WTC11 (cell line): Measurements from ENCODE around the gene UBE2J1. TPM values are rescaled to one million over a fixed set of nuclear protein-coding genes. Genes with fewer than 3 reads are reported as not detected.

ENCODE experiments used
- ATAC-seq: fragments of 200-7000 bp; cut with Tn5 transposase; 2 replicates; pipeline ENCODE4 v1.10.0; 2021; ENCODE audit warnings: mild to moderate bottlenecking, moderate library complexity
- CTCF ChIA-PET: fragments of 300-600 bp; sonication (Branson Sonifier 250); formaldehyde crosslinking; loops from one replicate; lab custom pipeline; 2021; ENCODE audit warnings: antibody characterized with exemption; lab: Charles Lee
- POLR2A ChIA-PET: fragments of 350-600 bp; sonication (Branson Sonifier 250); formaldehyde crosslinking; loops from one replicate; lab custom pipeline; 2021; ENCODE audit warnings: antibody characterized with exemption; lab: Charles Lee
- DNase-seq: peaks from one replicate; pipeline ENCODE4 v3.0.0; 2021; ENCODE audit warnings: low spot score
- H3K27ac Mint-ChIP-seq: 2 replicates; pipeline ENCODE4 v1.8.0; 2021; ENCODE audit warnings: mixed read lengths
- H3K27me3 Mint-ChIP-seq: 2 replicates; pipeline ENCODE4 v1.8.0; 2021; ENCODE audit warnings: low read depth, mild to moderate bottlenecking, moderate library complexity, mixed read lengths
- H3K36me3 Mint-ChIP-seq: 2 replicates; pipeline ENCODE4 v1.8.0; 2021; ENCODE audit warnings: mixed read lengths
- H3K4me1 Mint-ChIP-seq: 2 replicates; pipeline ENCODE4 v1.8.0; 2022; ENCODE audit warnings: mixed read lengths
- H3K4me3 Mint-ChIP-seq: 2 replicates; pipeline ENCODE4 v1.8.0; 2021; ENCODE audit warnings: mild to moderate bottlenecking, moderate library complexity, mixed read lengths
- H3K9me3 Mint-ChIP-seq: 2 replicates; pipeline ENCODE4 v1.8.0; 2021; ENCODE audit warnings: mixed read lengths
- AFF4 ChIP-seq: sonication (generic); formaldehyde crosslinking; IDR thresholded peaks from 2 replicates; pipeline ENCODE4 v1.8.1; 2023; ENCODE audit warnings: mild to moderate bottlenecking, missing genetic modification reagents, borderline replicate concordance
- ATF3 ChIP-seq: sonication (generic); formaldehyde crosslinking; conservative IDR thresholded peaks from 2 replicates; pipeline ENCODE4 v1.8.1; 2022; ENCODE audit warnings: mild to moderate bottlenecking, missing genetic modification reagents
- CDX4 ChIP-seq: fragments of 250-450 bp; sonication (Bioruptor Pico); IDR thresholded peaks from 2 replicates; pipeline ENCODE4 v1.9.0; 2021; ENCODE audit warnings: moderate library complexity, mild to moderate bottlenecking, inconsistent platforms, borderline replicate concordance
- CREM ChIP-seq: sonication (generic); formaldehyde crosslinking; IDR thresholded peaks from 2 replicates; pipeline ENCODE4 v1.8.1; 2022; ENCODE audit warnings: mild to moderate bottlenecking, missing genetic modification reagents, moderate library complexity
- E2F4 ChIP-seq: sonication (generic); formaldehyde crosslinking; IDR thresholded peaks from 2 replicates; pipeline ENCODE4 v1.8.1; 2022; ENCODE audit warnings: low read depth, mild to moderate bottlenecking, moderate library complexity, missing genetic modification reagents, borderline replicate concordance
- NFATC4 ChIP-seq: fragments of 250-450 bp; sonication (Bioruptor Pico); IDR thresholded peaks from 2 replicates; pipeline ENCODE4 v1.9.0; 2021; ENCODE audit warnings: mild to moderate bottlenecking
- NR2C2 ChIP-seq: sonication (generic); formaldehyde crosslinking; IDR thresholded peaks from 2 replicates; pipeline ENCODE4 v1.8.0; 2022; ENCODE audit warnings: mild to moderate bottlenecking, missing genetic modification reagents
- NR3C1 ChIP-seq: sonication (generic); formaldehyde crosslinking; conservative IDR thresholded peaks from 2 replicates; pipeline ENCODE4 v1.8.1; 2023; ENCODE audit warnings: low read depth, mild to moderate bottlenecking, missing genetic modification reagents
- SP1 ChIP-seq: sonication (generic); formaldehyde crosslinking; conservative IDR thresholded peaks from 2 replicates; pipeline ENCODE4 v1.8.1; 2022; ENCODE audit warnings: missing genetic modification reagents
- TEAD4 ChIP-seq: sonication (generic); formaldehyde crosslinking; IDR thresholded peaks from 2 replicates; pipeline ENCODE4 v1.8.0; 2022; ENCODE audit warnings: mild to moderate bottlenecking, missing genetic modification reagents
- USF2 ChIP-seq: sonication (generic); formaldehyde crosslinking; IDR thresholded peaks from 2 replicates; pipeline ENCODE4 v1.8.1; 2023; ENCODE audit warnings: mild to moderate bottlenecking, missing genetic modification reagents, moderate library complexity
- ZNF219 ChIP-seq: sonication (generic); formaldehyde crosslinking; IDR thresholded peaks from 2 replicates; pipeline ENCODE4 v1.8.0; 2023; ENCODE audit warnings: missing genetic modification reagents, mild to moderate bottlenecking, borderline replicate concordance
- ZNF232 ChIP-seq: sonication (generic); formaldehyde crosslinking; IDR thresholded peaks from 2 replicates; pipeline ENCODE4 v1.8.0; 2022; ENCODE audit warnings: mild to moderate bottlenecking, missing genetic modification reagents
- ZNF317 ChIP-seq: sonication (generic); formaldehyde crosslinking; IDR thresholded peaks from 2 replicates; pipeline ENCODE4 v1.8.1; 2023; ENCODE audit warnings: low read depth, mild to moderate bottlenecking, moderate library complexity, missing genetic modification reagents, borderline replicate concordance
- ZNF416 ChIP-seq: fragments of 250-450 bp; sonication (Bioruptor Pico); IDR thresholded peaks from 2 replicates; pipeline ENCODE4 v1.9.0; 2021; ENCODE audit warnings: mild to moderate bottlenecking, inconsistent platforms
- ZNF532 ChIP-seq: fragments of 250-450 bp; sonication (Bioruptor Pico); IDR thresholded peaks from 2 replicates; pipeline ENCODE4 v1.9.0; 2021; ENCODE audit warnings: mild to moderate bottlenecking, borderline replicate concordance
- total RNA-seq: library from RNA; stranded (reverse); gene quantifications from 3 replicates; pipeline ENCODE4 v1.2.3, GENCODE V29; 2021

The UBE2J1 gene
- total RNA-seq, 1 experiment from 2014 or later, result 12.3 TPM

- DNase-seq, result no peak
- POLR2A ChIA-PET, result no interaction called here
- TF ChIP-seq AFF4 (CRISPR knock-in tag), result no peak
- no peak for TF ChIP-seq USF2 (CRISPR knock-in tag)
- no peak for TF ChIP-seq NR3C1 (CRISPR knock-in tag)
- no peak for TF ChIP-seq ATF3
- no peak for TF ChIP-seq NFATC4 (CRISPR knock-in tag)
- TF ChIP-seq E2F4, result no peak
- no peak for TF ChIP-seq NR2C2 (CRISPR knock-in tag)
- TF ChIP-seq ZNF232 (CRISPR knock-in tag), result no peak
- TF ChIP-seq ZNF532, result no peak
- no peak for TF ChIP-seq ZNF219 (CRISPR knock-in tag)
- TF ChIP-seq CDX4, result no peak
- TF ChIP-seq CREM (CRISPR knock-in tag), result no peak
- no peak for TF ChIP-seq SP1 (CRISPR knock-in tag)
- no peak for TF ChIP-seq ZNF317
- TF ChIP-seq ZNF416, result no peak
- TF ChIP-seq TEAD4 (CRISPR knock-in tag), result no peak
- TF ChIP-seq, all 79 proteins: peak for 0
- Mint-ChIP-seq H3K4me1 (peaks cover 25% of the 10 kb centered on the region), H3K9me3 (peaks cover 49% of the 10 kb centered on the region), H3K27me3 (peaks cover 12% of the 10 kb centered on the region; the same call in 1 of the 2 replicates), H3K4me3 (no peak overlapping the region), H3K36me3 (peaks cover 38% of the 10 kb centered on the region), H3K27ac (no peak overlapping the region)
- CTCF ChIA-PET, result interaction anchor here (0.8 to 2.0 kb wide), 2 partner anchors 9 to 10 kb away, joined by 3 to 6 read pairs; no protein-coding TSS in a partner anchor
- no peak for ATAC-seq
Measured at GRCh38 chr6:89321131-89321970, 31.2 kb downstream of the UBE2J1 start.
